Parathyroid adenoma (tissue), 2 donors: ENCODE results near the gene OR6B2.

Experiments used
- H2AFZ ChIP-seq: fragments of 300-600 bp; sonication (generic); one replicate; pipeline ENCODE4 v1.7.0; 2017; ENCODE audit warnings: antibody characterized with exemption, mild to moderate bottlenecking
- H3K27ac ChIP-seq: fragments of 300-600 bp; sonication (generic); one replicate; pipeline ENCODE4 v1.7.0; 2017
- H3K27me3 ChIP-seq: fragments of 300-600 bp; sonication (generic); one replicate; pipeline ENCODE4 v1.7.0; 2017; ENCODE audit warnings: low read length; ENCODE audit not compliant: control insufficient read depth, insufficient read depth
- H3K36me3 ChIP-seq: fragments of 300-600 bp; sonication (generic); one replicate; pipeline ENCODE4 v1.7.0; 2017; ENCODE audit warnings: low read length; ENCODE audit not compliant: control insufficient read depth, insufficient read depth
- H3K4me1 ChIP-seq: fragments of 300-600 bp; sonication (generic); one replicate; pipeline ENCODE4 v1.7.0; 2017; ENCODE audit warnings: control low read depth
- H3K4me2 ChIP-seq: fragments of 300-600 bp; sonication (generic); one replicate; pipeline ENCODE4 v1.7.0; 2017; ENCODE audit warnings: low read length
- H3K4me3 ChIP-seq: fragments of 300-600 bp; sonication (generic); one replicate; pipeline ENCODE4 v1.7.0; 2017; ENCODE audit warnings: low read depth, low read length
- H3K79me2 ChIP-seq: fragments of 300-600 bp; sonication (generic); one replicate; pipeline ENCODE4 v1.7.0; 2017; ENCODE audit warnings: control low read depth
- H3K9ac ChIP-seq: fragments of 300-600 bp; sonication (generic); one replicate; pipeline ENCODE4 v1.7.0; 2017; ENCODE audit warnings: mild to moderate bottlenecking
- H3K9me3 ChIP-seq: fragments of 300-600 bp; sonication (generic); one replicate; pipeline ENCODE4 v1.7.0; 2017; ENCODE audit warnings: low read length; ENCODE audit not compliant: control insufficient read depth
- CTCF ChIP-seq: fragments of 300-600 bp; sonication (generic); IDR thresholded peaks from one replicate; pipeline ENCODE4 v1.7.0; 2017; ENCODE audit warnings: antibody characterized with exemption, mild to moderate bottlenecking
- donor health status: primary hyperparathyroidism.

Gene OR6B2

DNA sequence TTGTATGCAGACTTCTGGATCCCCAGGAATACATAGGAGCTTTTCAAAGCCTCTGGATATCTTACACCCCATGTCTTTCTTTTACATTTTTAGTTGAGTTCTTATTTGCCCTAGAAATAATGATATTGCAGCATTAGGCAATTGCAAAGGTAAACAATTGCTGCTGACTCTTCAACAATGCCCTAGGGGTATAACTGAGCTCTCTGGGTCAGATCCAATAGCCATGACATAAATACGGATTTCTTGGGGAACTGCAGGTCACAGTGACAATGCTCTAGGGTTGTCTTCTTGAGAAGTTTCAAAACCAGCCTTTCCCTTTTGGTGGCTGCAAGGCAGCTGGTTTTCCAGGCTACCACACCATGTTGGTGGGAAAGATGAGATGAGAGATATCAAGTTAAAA is 39.6 kb upstream of the OR6B2 start:
- no peaks in the 10 kb centered on the region for H3K36me3 ChIP-seq
- no peaks in the 10 kb centered on the region for H3K27me3 ChIP-seq
- no peak overlapping the region for H3K9ac ChIP-seq
- TF ChIP-seq CTCF, result no peak
- H3K4me3 ChIP-seq, result no peak overlapping the region
- H3K27ac ChIP-seq, result no peak overlapping the region
- H3K79me2 ChIP-seq, result no peaks in the 10 kb centered on the region
- no peak overlapping the region for H2AFZ ChIP-seq
- H3K9me3 ChIP-seq, result no peaks in the 10 kb centered on the region
- H3K4me1 ChIP-seq, result no peaks in the 10 kb centered on the region
- H3K4me2 ChIP-seq, result no peak overlapping the region

- no peaks in the 10 kb centered on the region for H3K79me2 ChIP-seq
- no peak overlapping the region for H2AFZ ChIP-seq
- H3K4me3 ChIP-seq, result no peak overlapping the region
- no peak overlapping the region for H3K27ac ChIP-seq
- no peaks in the 10 kb centered on the region for H3K27me3 ChIP-seq
- no peak for TF ChIP-seq CTCF
- no peaks in the 10 kb centered on the region for H3K9me3 ChIP-seq
- H3K4me1 ChIP-seq, result no peaks in the 10 kb centered on the region
- no peak overlapping the region for H3K4me2 ChIP-seq
- H3K36me3 ChIP-seq, result no peaks in the 10 kb centered on the region
- no peak overlapping the region for H3K9ac ChIP-seq
These were observed 38.0 kb upstream of the OR6B2 start for GRCh38 chr2:240068193-240068592.

DNA sequence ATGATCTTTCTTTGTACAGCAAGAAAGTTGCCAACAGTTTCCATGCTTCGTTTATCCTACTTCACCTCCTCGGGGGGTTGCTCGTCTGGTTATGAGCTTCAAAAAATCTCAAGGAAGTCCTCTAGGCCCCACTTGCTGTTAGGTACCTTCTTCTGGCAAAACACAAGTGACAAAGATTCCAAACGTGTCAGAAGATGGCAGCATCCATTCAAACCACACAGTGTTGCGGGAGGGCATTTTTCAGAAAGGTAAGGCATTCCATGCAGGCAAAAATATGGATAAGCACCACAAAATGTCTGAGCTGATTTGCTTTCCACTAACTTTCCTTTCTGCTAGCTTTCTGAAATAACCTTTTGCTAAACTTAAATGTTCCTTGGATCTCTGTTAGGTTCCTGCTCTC is 36.3 kb upstream of the OR6B2 start:
- H3K9me3 ChIP-seq, result no peaks in the 10 kb centered on the region
- no peak overlapping the region for H3K4me2 ChIP-seq
- H3K27me3 ChIP-seq, result no peaks in the 10 kb centered on the region
- H3K79me2 ChIP-seq, result no peaks in the 10 kb centered on the region
- H3K36me3 ChIP-seq, result no peaks in the 10 kb centered on the region
- no peak overlapping the region for H3K9ac ChIP-seq
- H3K4me1 ChIP-seq, result no peaks in the 10 kb centered on the region
- H3K27ac ChIP-seq, result no peak overlapping the region
- H3K4me3 ChIP-seq, result no peak overlapping the region
- no peak for TF ChIP-seq CTCF
- H2AFZ ChIP-seq, result no peak overlapping the region

DNA sequence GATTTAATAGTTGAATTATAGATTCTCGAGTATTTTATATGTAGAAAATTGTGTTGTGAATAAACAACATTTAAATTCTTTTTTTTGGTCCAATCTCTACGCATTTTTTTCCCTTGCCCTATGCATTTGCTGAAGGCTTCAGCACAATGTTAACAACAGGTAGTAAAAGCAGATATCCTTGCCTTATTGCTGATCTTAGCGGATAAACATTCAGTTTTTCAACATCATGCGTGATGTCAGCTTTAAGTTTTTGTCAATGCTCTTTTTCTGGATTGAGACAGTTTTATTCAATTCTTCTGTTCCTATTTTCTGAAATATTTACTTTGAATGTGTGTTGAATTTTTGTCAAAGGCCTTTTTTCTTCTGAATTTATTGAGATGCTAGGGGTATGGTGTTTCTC is 34.7 kb upstream of the OR6B2 start:
- Histone ChIP-seq H3K36me3 (no peaks in the 10 kb centered on the region), H2AFZ (no peak overlapping the region), H3K4me1 (no peaks in the 10 kb centered on the region), H3K9ac (no peak overlapping the region), H3K79me2 (no peaks in the 10 kb centered on the region), H3K4me2 (no peak overlapping the region), H3K4me3 (no peak overlapping the region), H3K27me3 (no peaks in the 10 kb centered on the region), H3K9me3 (no peaks in the 10 kb centered on the region), H3K27ac (no peak overlapping the region)
- no peak for TF ChIP-seq CTCF

GRCh38 chr2:240060977-240061591 is 30.9 kb upstream of the OR6B2 start:
- H3K27me3 ChIP-seq, result no peaks in the 10 kb centered on the region
- peak overlapping the region; percentile 18 for H2AFZ ChIP-seq
- H3K9me3 ChIP-seq, result no peaks in the 10 kb centered on the region
- no peaks in the 10 kb centered on the region for H3K79me2 ChIP-seq
- no peak overlapping the region for H3K9ac ChIP-seq
- no peak overlapping the region for H3K27ac ChIP-seq
- H3K4me2 ChIP-seq, result no peak overlapping the region
- no peak overlapping the region for H3K4me3 ChIP-seq
- TF ChIP-seq CTCF, result peak; percentile 73
- no peaks in the 10 kb centered on the region for H3K4me1 ChIP-seq
- H3K36me3 ChIP-seq, result no peaks in the 10 kb centered on the region
